Activated CD8-positive, alpha-beta memory T cell treated with anti-CD3 and anti-CD28 coated beads, Interleukin-2, amount 10 ng/mL, durations not matched to agents 7 days and 5 days (primary cell): Measurements from ENCODE around the gene KNTC1. TPM values are rescaled to one million over a fixed set of nuclear protein-coding genes. Genes with fewer than 3 reads are reported as not detected.
"Not testable (repeated sequence)": the region's sequence is repeated elsewhere in the genome, so short reads cannot be mapped to it uniquely, and the experiment has no call there.

Experiments used
- ATAC-seq: fragments of 150-1000 bp; cut with Tn5 transposase; one replicate; pipeline ENCODE4 v1.10.0; 2021; ENCODE audit warnings: moderate library complexity
- CTCF ChIA-PET: fragments of 350-600 bp; sonication (Branson Sonifier 250); formaldehyde crosslinking; loops from one replicate; lab custom pipeline; 2021; ENCODE audit warnings: antibody characterized with exemption; lab: Charles Lee
- DNase-seq: peaks from one replicate; pipeline ENCODE4 v3.0.0-alpha.2; 2020
- H3K27ac Mint-ChIP-seq: one replicate; pipeline ENCODE4 v1.8.0; 2021; ENCODE audit warnings: mild to moderate bottlenecking, mixed read lengths
- H3K27me3 Mint-ChIP-seq: one replicate; pipeline ENCODE4 v1.8.0; 2021; ENCODE audit warnings: mixed read lengths
- H3K36me3 Mint-ChIP-seq: one replicate; pipeline ENCODE4 v1.8.0; 2021; ENCODE audit warnings: mild to moderate bottlenecking, mixed read lengths
- H3K4me1 Mint-ChIP-seq: one replicate; pipeline ENCODE4 v1.8.0; 2021; ENCODE audit warnings: mixed read lengths
- H3K4me3 Mint-ChIP-seq: one replicate; pipeline ENCODE4 v1.8.0; 2021; ENCODE audit warnings: mild to moderate bottlenecking, moderate library complexity, mixed read lengths
- H3K9me3 Mint-ChIP-seq: one replicate; pipeline ENCODE4 v1.8.0; 2022; ENCODE audit warnings: low read depth, mixed read lengths
- total RNA-seq, 2 experiments: library from RNA; stranded (reverse); gene quantifications; one replicate each; pipeline ENCODE4 v1.2.3, GENCODE V29; 2021

The KNTC1 gene
- total RNA-seq, 2 experiments from 2014 or later, result 129 to 200 TPM

GRCh38 chr12:122646517-122647217, 119.6 kb downstream of the KNTC1 start:
- DNase-seq, result peak; percentile 77

DNA sequence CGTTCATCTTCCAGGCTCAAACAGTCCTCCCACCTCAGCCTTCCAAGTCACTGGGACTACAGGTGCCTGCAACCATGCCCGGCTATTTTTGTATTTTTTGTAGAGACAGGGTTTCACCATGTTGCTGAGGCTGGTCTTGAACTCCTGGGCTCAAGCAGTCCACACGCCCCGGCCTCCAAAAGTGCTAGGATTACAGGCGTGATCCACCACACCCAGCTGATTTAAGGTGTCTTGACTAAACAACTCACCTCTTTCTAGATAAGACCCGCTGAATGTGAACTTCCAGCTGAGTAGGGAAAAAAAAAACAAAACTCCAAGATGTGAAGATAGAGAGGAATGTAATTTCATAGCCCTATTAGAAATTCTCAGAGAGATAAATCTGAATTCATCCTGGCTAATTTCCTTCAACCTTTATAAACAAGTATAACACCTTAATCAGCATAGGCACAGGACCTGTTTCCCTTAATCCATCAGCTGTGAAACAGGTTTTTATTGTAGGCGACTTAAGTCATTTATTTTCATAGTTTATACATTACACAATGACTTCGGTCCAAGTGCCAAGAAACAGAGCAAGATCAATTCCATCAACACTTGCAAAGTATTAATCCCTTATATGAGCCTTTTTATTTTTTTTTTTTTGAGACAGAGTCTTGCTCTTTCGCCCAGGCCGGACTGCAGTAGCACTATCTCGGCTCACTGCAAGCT, 124.6 kb downstream of the KNTC1 start:
- Mint-ChIP-seq H3K27ac (no peak overlapping the region), H3K27me3 (no peaks in the 10 kb centered on the region), H3K4me1 (peaks cover 9% of the 10 kb centered on the region), H3K36me3 (peaks cover 4% of the 10 kb centered on the region), H3K9me3 (no peaks in the 10 kb centered on the region), H3K4me3 (no peak overlapping the region)
- ATAC-seq (no peak), DNase-seq (no peak)
- CTCF ChIA-PET, result no interaction called here

More at GRCh38 chr12:122646517-122647217, 119.6 kb downstream of the KNTC1 start:
- Mint-ChIP-seq H3K36me3 (peaks cover 6% of the 10 kb centered on the region), H3K27ac (peak overlapping the region; percentile 54), H3K4me1 (peaks cover 15% of the 10 kb centered on the region), H3K27me3 (no peaks in the 10 kb centered on the region), H3K9me3 (no peaks in the 10 kb centered on the region), H3K4me3 (peak overlapping the region; percentile 43)
- CTCF ChIA-PET, result no interaction called here
- peak; percentile 89 for ATAC-seq

GRCh38 chr12:122653291-122653690, 126.2 kb downstream of the KNTC1 start:
- H3K9me3 Mint-ChIP-seq, ATAC-seq, DNase-seq, H3K27ac Mint-ChIP-seq, H3K27me3 Mint-ChIP-seq, CTCF ChIA-PET, H3K4me1 Mint-ChIP-seq, H3K36me3 Mint-ChIP-seq, H3K4me3 Mint-ChIP-seq: not testable (repeated sequence)

DNA sequence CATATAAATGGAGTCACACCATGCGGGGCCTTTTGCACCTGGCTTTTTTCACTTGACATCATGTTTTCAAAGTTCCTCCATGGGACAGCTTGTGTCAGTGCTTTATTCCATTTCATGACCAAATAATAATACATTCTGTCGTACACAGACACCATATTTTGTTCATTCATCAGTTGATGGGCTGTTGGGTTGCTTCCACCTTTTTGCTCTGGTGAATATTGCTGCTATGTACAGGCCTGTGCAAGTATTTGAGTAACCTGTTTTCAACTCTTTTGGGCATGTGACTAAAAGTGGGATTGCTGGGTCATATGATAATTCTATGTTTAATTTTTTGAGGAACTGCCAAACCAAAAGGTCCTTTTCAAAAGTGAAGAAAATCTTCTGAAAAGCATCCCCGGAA, 129.2 kb downstream of the KNTC1 start:
- Mint-ChIP-seq H3K27me3 (no peaks in the 10 kb centered on the region), H3K9me3 (no peaks in the 10 kb centered on the region), H3K36me3 (peaks cover 1% of the 10 kb centered on the region), H3K4me3 (no peak overlapping the region), H3K27ac (no peak overlapping the region), H3K4me1 (no peaks in the 10 kb centered on the region)
- CTCF ChIA-PET, result no interaction called here
- DNase-seq (no peak), ATAC-seq (no peak)

DNA sequence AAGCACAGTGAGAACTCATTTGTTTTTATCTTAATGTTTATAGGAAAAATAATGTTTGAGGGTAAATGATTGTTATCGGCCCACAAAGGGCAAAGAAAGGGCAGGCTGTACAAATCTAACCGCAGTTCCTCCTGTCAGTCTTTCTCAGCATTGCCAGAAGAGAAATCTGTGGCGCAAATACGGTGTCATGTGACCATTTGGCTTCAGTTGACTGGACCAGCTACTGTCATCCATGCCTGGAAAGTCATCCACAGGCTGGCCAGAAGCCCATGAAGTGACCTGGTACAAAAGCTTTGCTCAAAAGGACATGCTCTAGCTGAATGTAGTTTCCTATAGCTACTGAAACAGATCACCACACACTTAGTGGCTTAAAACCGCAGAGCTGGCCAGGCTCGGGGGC, 132.5 kb downstream of the KNTC1 start:
- Mint-ChIP-seq H3K27me3 (no peaks in the 10 kb centered on the region), H3K4me3 (no peak overlapping the region), H3K36me3 (peaks cover 1% of the 10 kb centered on the region), H3K4me1 (no peaks in the 10 kb centered on the region), H3K27ac (no peak overlapping the region), H3K9me3 (no peaks in the 10 kb centered on the region)
- ATAC-seq, result no peak
- CTCF ChIA-PET, result no interaction called here
- DNase-seq, result no peak

DNA sequence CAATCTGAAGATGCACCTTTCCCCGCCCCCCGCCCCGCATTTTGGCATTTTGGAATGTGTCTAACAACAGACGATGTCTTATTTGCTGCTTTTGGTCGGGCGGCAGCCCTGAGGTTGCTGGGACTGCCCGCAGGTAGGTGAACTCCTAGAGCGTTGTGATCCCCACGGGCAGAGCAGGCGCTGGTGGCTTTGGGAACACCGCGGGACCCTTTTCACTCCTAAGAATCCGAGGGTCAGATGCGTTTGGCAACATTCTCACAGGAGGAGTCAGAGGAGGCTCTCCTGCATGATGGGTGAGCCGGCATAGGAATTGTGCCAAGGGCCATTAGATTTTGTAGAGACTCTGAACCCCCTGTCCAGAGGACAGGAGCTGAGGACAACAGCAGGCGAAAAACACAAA, 134.2 kb downstream of the KNTC1 start:
- Mint-ChIP-seq H3K27me3 (no peaks in the 10 kb centered on the region), H3K36me3 (peaks cover 1% of the 10 kb centered on the region), H3K9me3 (no peaks in the 10 kb centered on the region), H3K4me3 (no peak overlapping the region), H3K27ac (no peak overlapping the region), H3K4me1 (no peaks in the 10 kb centered on the region)
- CTCF ChIA-PET, result no interaction called here
- DNase-seq (no peak), ATAC-seq (no peak)

GRCh38 chr12:122661938-122662337, 134.9 kb downstream of the KNTC1 start:
- H3K27me3 Mint-ChIP-seq, result no peaks in the 10 kb centered on the region
- ATAC-seq (no peak), DNase-seq (no peak)
- H3K36me3 Mint-ChIP-seq, result no peaks in the 10 kb centered on the region
- H3K4me3 Mint-ChIP-seq, result no peak overlapping the region
- no peaks in the 10 kb centered on the region for H3K4me1 Mint-ChIP-seq
- CTCF ChIA-PET, result no interaction called here
- H3K9me3 Mint-ChIP-seq, result no peaks in the 10 kb centered on the region
- no peak overlapping the region for H3K27ac Mint-ChIP-seq

DNA sequence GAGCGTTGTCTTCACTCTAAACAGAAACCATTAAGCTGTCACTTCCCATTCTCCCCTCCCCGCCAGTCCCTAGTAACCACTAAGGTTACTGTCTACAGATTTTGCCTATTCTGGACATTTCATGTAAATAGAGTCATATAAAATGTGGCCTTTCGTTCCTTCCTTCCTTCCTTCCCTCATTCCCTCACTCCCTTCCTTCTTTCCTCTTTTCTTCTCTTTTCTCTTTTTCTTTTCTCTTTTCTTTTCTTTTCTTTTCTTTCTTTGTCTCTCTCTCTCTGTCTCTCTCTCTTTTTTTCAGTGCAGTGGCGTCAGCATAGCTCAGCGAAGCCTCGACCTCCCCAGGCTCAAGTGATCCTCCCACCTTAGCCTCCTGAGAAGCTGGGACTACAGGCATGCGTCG, 138.3 kb downstream of the KNTC1 start:
- H3K9me3 Mint-ChIP-seq, result no peaks in the 10 kb centered on the region
- ATAC-seq (no peak), DNase-seq (no peak)
- no peak overlapping the region for H3K27ac Mint-ChIP-seq
- H3K36me3 Mint-ChIP-seq, result no peaks in the 10 kb centered on the region
- no peak overlapping the region for H3K4me3 Mint-ChIP-seq
- CTCF ChIA-PET, result no interaction called here
- no peaks in the 10 kb centered on the region for H3K4me1 Mint-ChIP-seq
- no peaks in the 10 kb centered on the region for H3K27me3 Mint-ChIP-seq

GRCh38 chr12:122665759-122666158, 138.7 kb downstream of the KNTC1 start:
- ATAC-seq, result no peak
- Mint-ChIP-seq H3K9me3 (no peaks in the 10 kb centered on the region), H3K27ac (no peak overlapping the region), H3K4me3 (no peak overlapping the region), H3K4me1 (no peaks in the 10 kb centered on the region), H3K36me3 (no peaks in the 10 kb centered on the region), H3K27me3 (no peaks in the 10 kb centered on the region)
- DNase-seq, result no peak
- CTCF ChIA-PET, result no interaction called here

GRCh38 chr12:122668268-122668667, 141.2 kb downstream of the KNTC1 start:
- H3K27ac Mint-ChIP-seq, result no peak overlapping the region
- peaks cover 1% of the 10 kb centered on the region for H3K36me3 Mint-ChIP-seq
- H3K9me3 Mint-ChIP-seq, result no peaks in the 10 kb centered on the region
- DNase-seq (no peak), ATAC-seq (no peak)
- H3K4me3 Mint-ChIP-seq, result no peak overlapping the region
- CTCF ChIA-PET, result no interaction called here
- no peaks in the 10 kb centered on the region for H3K4me1 Mint-ChIP-seq
- peaks cover 4% of the 10 kb centered on the region for H3K27me3 Mint-ChIP-seq

GRCh38 chr12:122669397-122670070, 142.5 kb downstream of the KNTC1 start:
- H3K4me1 Mint-ChIP-seq, result no peaks in the 10 kb centered on the region
- no peak for ATAC-seq

GRCh38 chr12:122672515-122672914, 145.5 kb downstream of the KNTC1 start:
- H3K4me1 Mint-ChIP-seq, result no peaks in the 10 kb centered on the region
- ATAC-seq (no peak), DNase-seq (no peak)
- H3K27me3 Mint-ChIP-seq, result peaks cover 7% of the 10 kb centered on the region
- H3K36me3 Mint-ChIP-seq, result peaks cover 1% of the 10 kb centered on the region
- no peak overlapping the region for H3K4me3 Mint-ChIP-seq
- CTCF ChIA-PET, result no interaction called here
- no peak overlapping the region for H3K27ac Mint-ChIP-seq
- no peaks in the 10 kb centered on the region for H3K9me3 Mint-ChIP-seq

More at GRCh38 chr12:122669397-122670070, 142.5 kb downstream of the KNTC1 start:
- DNase-seq, result no peak
- CTCF ChIA-PET, result interaction anchor here (0.7 kb wide), 1 partner anchor 53 kb away, joined by 3 read pairs; no protein-coding TSS in a partner anchor
- no peaks in the 10 kb centered on the region for H3K9me3 Mint-ChIP-seq
- no peak overlapping the region for H3K4me3 Mint-ChIP-seq
- H3K27me3 Mint-ChIP-seq, result peaks cover 7% of the 10 kb centered on the region
- H3K36me3 Mint-ChIP-seq, result peaks cover 1% of the 10 kb centered on the region
- H3K27ac Mint-ChIP-seq, result no peak overlapping the region
